CD14-positive monocyte (primary cell): ENCODE measurements around the gene CASTOR2. TPM values are rescaled to one million over a fixed set of nuclear protein-coding genes. Genes with fewer than 3 reads are reported as not detected.
A peak's percentile ranks its signal among the peaks of the same experiment; 100 is the strongest.

Experiments
- DNase-seq, 3 donors: peaks; one replicate each; pipeline ENCODE4 v3.0.0-alpha.2; 2011 to 2022
- H2AFZ ChIP-seq: 2 replicates; pipeline ENCODE4 v1.6.0; 2012; ENCODE audit warnings: mild to moderate bottlenecking, low read depth, low read length, inconsistent platforms; ENCODE audit not compliant: insufficient read depth, poor library complexity, severe bottlenecking
- H3K27ac ChIP-seq, 2 donors: 1 replicate in 1 of 2; 2 replicates in 1 of 2; pipeline ENCODE4 v1.5.1; 2012 to 2013; ENCODE audit warnings: low read length in 2 of 2, control low read depth in 1 of 2, inconsistent platforms in 1 of 2, low read depth in 1 of 2, mild to moderate bottlenecking in 1 of 2
- H3K27me3 ChIP-seq, 2 donors: one replicate each; pipeline versions ENCODE4 v1.6.0 to v1.6.1; 2011 to 2013; ENCODE audit warnings: low read length in 2 of 2; ENCODE audit not compliant: control insufficient read depth in 2 of 2, insufficient read depth in 2 of 2
- H3K36me3 ChIP-seq, 2 donors: replicated peaks in 1 of 2; 1 replicate in 1 of 2; 2 replicates in 1 of 2; pipeline versions ENCODE4 v1.5.1 to v1.6.1; 2012 to 2013; ENCODE audit warnings: low read length in 2 of 2, control low read depth in 1 of 2, inconsistent platforms in 1 of 2, mild to moderate bottlenecking in 1 of 2; ENCODE audit not compliant: insufficient read depth in 2 of 2, control insufficient read depth in 1 of 2
- H3K4me1 ChIP-seq, 2 donors: 1 replicate in 1 of 2; 2 replicates in 1 of 2; pipeline versions ENCODE4 v1.5.1 to v1.6.1; 2012 to 2013; ENCODE audit warnings: low read length in 2 of 2, control low read depth in 1 of 2, inconsistent platforms in 1 of 2, mild to moderate bottlenecking in 1 of 2, moderate library complexity in 1 of 2; ENCODE audit not compliant: insufficient read depth in 2 of 2, control insufficient read depth in 1 of 2
- H3K4me2 ChIP-seq: replicated peaks from 2 replicates; pipeline ENCODE3; 2012; ENCODE audit warnings: low read length, moderate library complexity, mild to moderate bottlenecking; ENCODE audit not compliant: poor library complexity, severe bottlenecking; ENCODE audit errors: extremely low read depth
- H3K4me3 ChIP-seq, 3 experiments: fragments of 200-600 bp in 1 of 3; sonication (generic) in 1 of 3; replicated peaks in 1 of 3; 1 replicate in 2 of 3; 2 replicates in 1 of 3; pipeline ENCODE4 v1.5.1; 2011 to 2013; ENCODE audit warnings: low read length in 3 of 3, mild to moderate bottlenecking in 3 of 3, control low read depth in 2 of 3, low read depth in 2 of 3, inconsistent platforms in 1 of 3, moderate library complexity in 1 of 3
- H3K79me2 ChIP-seq: 2 replicates; pipeline ENCODE4 v1.6.0; 2012; ENCODE audit warnings: mild to moderate bottlenecking, control low read depth, inconsistent platforms, low read length, moderate library complexity; ENCODE audit not compliant: insufficient read depth
- H3K9ac ChIP-seq: 2 replicates; pipeline ENCODE4 v1.6.0; 2017; ENCODE audit warnings: low read length, mild to moderate bottlenecking; ENCODE audit not compliant: insufficient read depth, poor library complexity, severe bottlenecking
- H3K9me3 ChIP-seq, 2 donors: replicated peaks in 1 of 2; 1 replicate in 1 of 2; 2 replicates in 1 of 2; pipeline versions ENCODE4 v1.5.1 to v1.6.1; 2012 to 2013; ENCODE audit warnings: low read length in 2 of 2, control low read depth in 1 of 2; ENCODE audit not compliant: control insufficient read depth in 1 of 2, insufficient read depth in 1 of 2
- H4K20me1 ChIP-seq: 2 replicates; pipeline ENCODE4 v1.6.0; 2012; ENCODE audit warnings: mild to moderate bottlenecking, low read length, control low read depth, moderate library complexity; ENCODE audit not compliant: insufficient read depth
- H3K27ac Mint-ChIP-seq, 7 donors: one replicate each; pipeline ENCODE4 v1.8.0; 2020; ENCODE audit warnings: mild to moderate bottlenecking in 7 of 7, mixed read lengths in 7 of 7, moderate library complexity in 6 of 7, inconsistent platforms in 2 of 7
- H3K27me3 Mint-ChIP-seq, 3 donors: one replicate each; pipeline ENCODE4 v1.8.0; 2021 to 2022; ENCODE audit warnings: low read depth in 3 of 3, mild to moderate bottlenecking in 3 of 3, mixed read lengths in 3 of 3, moderate library complexity in 3 of 3, inconsistent platforms in 1 of 3
- H3K36me3 Mint-ChIP-seq, 2 donors: one replicate each; pipeline ENCODE4 v1.8.0; 2020; ENCODE audit warnings: mixed read lengths in 2 of 2, inconsistent platforms in 1 of 2, mild to moderate bottlenecking in 1 of 2
- H3K4me1 Mint-ChIP-seq: one replicate; pipeline ENCODE4 v1.8.0; 2020; ENCODE audit warnings: mild to moderate bottlenecking, mixed read lengths
- H3K4me3 Mint-ChIP-seq, 2 donors: one replicate each; pipeline ENCODE4 v1.8.0; 2020; ENCODE audit warnings: mild to moderate bottlenecking in 2 of 2, mixed read lengths in 2 of 2, moderate library complexity in 1 of 2
- H3K9me3 Mint-ChIP-seq, 7 donors: one replicate each; pipeline ENCODE4 v1.8.0; 2020 to 2022; ENCODE audit warnings: mixed read lengths in 7 of 7, mild to moderate bottlenecking in 6 of 7, moderate library complexity in 6 of 7, inconsistent platforms in 2 of 7
- WGBS: methylation state at CpG from one replicate; pipeline ENCODE4 v1.1.5; 2013; ENCODE audit warnings: missing lambda C conversion rate; ENCODE audit not compliant: insufficient coverage; 5-methylcytosine and 5-hydroxymethylcytosine counted together
- intact Hi-C, 2 donors: fragments of 100-400 bp; cut with micrococcal nuclease; formaldehyde crosslinking; loops; one replicate each; pipeline versions ENCODE4 v1.15.0 to v1.15.1; 2023
- polyA plus RNA-seq, 3 donors: library from polyadenylated mRNA; depleted of rRNA in 1 of 3; unstranded in 2 of 3; stranded (reverse) in 1 of 3; fragments of 300-500 nt in 2 of 3; fragments of >200 nt in 1 of 3; fragmentation: Illumina TruSeq in 2 of 3; gene quantifications; 1 replicate in 2 of 3; 2 replicates in 1 of 3; pipeline ENCODE4 v1.2.3, GENCODE V29; 2012 to 2021
- TF ChIP-seq, protein P1 (sequence below): fragments of 200-600 bp; IDR thresholded peaks from one replicate; pipeline ENCODE4 v1.8.0; 2022; ENCODE audit warnings: antibody characterized with exemption, mild to moderate bottlenecking

Gene CASTOR2
- polyA plus RNA-seq, 3 donors, result 0.29 to 2.4 (median 0.79) TPM

GRCh38 chr7:75048435-75049379 lies 84.2 kb downstream of the CASTOR2 start:
- Histone ChIP-seq H4K20me1 (no peaks in the 10 kb centered on the region), H3K79me2 (no peaks in the 10 kb centered on the region), H3K36me3 (peaks cover 64 to 79% of the 10 kb centered on the region in 2 donors), H3K4me3 (no peak overlapping the region), H3K4me1 (no peaks in the 10 kb centered on the region), H3K27me3 (no peaks in the 10 kb centered on the region), H3K27ac (no peak overlapping the region), H3K9ac (no peak overlapping the region), H2AFZ (no peak overlapping the region), H3K4me2 (no peak overlapping the region), H3K9me3 (no peaks in the 10 kb centered on the region)
- intact Hi-C loops, result loop anchor here in 1 of 2 donors (10.0 kb wide), 1 partner anchor 634 kb away; no protein-coding TSS in a partner anchor
- TF ChIP-seq, protein P1, sequence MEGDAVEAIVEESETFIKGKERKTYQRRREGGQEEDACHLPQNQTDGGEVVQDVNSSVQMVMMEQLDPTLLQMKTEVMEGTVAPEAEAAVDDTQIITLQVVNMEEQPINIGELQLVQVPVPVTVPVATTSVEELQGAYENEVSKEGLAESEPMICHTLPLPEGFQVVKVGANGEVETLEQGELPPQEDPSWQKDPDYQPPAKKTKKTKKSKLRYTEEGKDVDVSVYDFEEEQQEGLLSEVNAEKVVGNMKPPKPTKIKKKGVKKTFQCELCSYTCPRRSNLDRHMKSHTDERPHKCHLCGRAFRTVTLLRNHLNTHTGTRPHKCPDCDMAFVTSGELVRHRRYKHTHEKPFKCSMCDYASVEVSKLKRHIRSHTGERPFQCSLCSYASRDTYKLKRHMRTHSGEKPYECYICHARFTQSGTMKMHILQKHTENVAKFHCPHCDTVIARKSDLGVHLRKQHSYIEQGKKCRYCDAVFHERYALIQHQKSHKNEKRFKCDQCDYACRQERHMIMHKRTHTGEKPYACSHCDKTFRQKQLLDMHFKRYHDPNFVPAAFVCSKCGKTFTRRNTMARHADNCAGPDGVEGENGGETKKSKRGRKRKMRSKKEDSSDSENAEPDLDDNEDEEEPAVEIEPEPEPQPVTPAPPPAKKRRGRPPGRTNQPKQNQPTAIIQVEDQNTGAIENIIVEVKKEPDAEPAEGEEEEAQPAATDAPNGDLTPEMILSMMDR, result no peak
- DNase-seq, result no peak
- 98% methylated on average over 5 of the region's 17 CpGs for WGBS
- Mint-ChIP-seq H3K27ac (peak overlapping the region in 2 of 7 donors; percentile 24 to 31), H3K4me3 (no peak overlapping the region), H3K36me3 (peaks cover 43 to 83% of the 10 kb centered on the region in 2 donors), H3K27me3 (peaks cover 0 to 1% (median 1%) of the 10 kb centered on the region in 3 donors), H3K4me1 (no peaks in the 10 kb centered on the region), H3K9me3 (no peaks in the 10 kb centered on the region)

GRCh38 chr7:75049817-75050216 lies 85.3 kb downstream of the CASTOR2 start:
- H3K36me3 Mint-ChIP-seq, result peaks cover 51 to 86% of the 10 kb centered on the region in 2 donors
- Histone ChIP-seq H2AFZ (no peak overlapping the region), H3K9me3 (no peaks in the 10 kb centered on the region), H4K20me1 (no peaks in the 10 kb centered on the region), H3K4me2 (no peak overlapping the region), H3K27me3 (no peaks in the 10 kb centered on the region), H3K9ac (no peak overlapping the region), H3K27ac (no peak overlapping the region), H3K79me2 (no peaks in the 10 kb centered on the region), H3K4me3 (no peak overlapping the region), H3K4me1 (no peaks in the 10 kb centered on the region), H3K36me3 (peaks cover 69 to 84% of the 10 kb centered on the region in 2 donors)
- WGBS, result 93% methylated on average over 9 of the region's 10 CpGs
- H3K4me1 Mint-ChIP-seq, result no peaks in the 10 kb centered on the region
- no peak overlapping the region for H3K27ac Mint-ChIP-seq
- H3K9me3 Mint-ChIP-seq, result no peaks in the 10 kb centered on the region
- no peak for DNase-seq
- intact Hi-C loops, result loop anchor here in 1 of 2 donors (10.0 kb wide), 1 partner anchor 635 kb away; no protein-coding TSS in a partner anchor
- no peak overlapping the region for H3K4me3 Mint-ChIP-seq
- TF ChIP-seq, protein P1, result no peak
- peaks cover 0 to 1% (median 1%) of the 10 kb centered on the region in 3 donors for H3K27me3 Mint-ChIP-seq
